HepG2 (cell line): ENCODE measurements around the gene NUDT6. TPM values are rescaled to one million over a fixed set of nuclear protein-coding genes. Genes with fewer than 3 reads are reported as not detected.

Experiments
- ATAC-seq: fragments of 200-7000 bp; cut with Tn5 transposase; 3 replicates; pipeline ENCODE4 v1.9.1; 2020; ENCODE audit warnings: mild to moderate bottlenecking, moderate library complexity
- BruUV-seq: library from RNA; stranded (reverse); fragments of 400-500 nt; replicated peaks from 2 replicates; lab custom pipeline; 2021; lab: Mats Ljungman, UMichigan
- CTCF ChIA-PET: fragments of 300-600 bp; formaldehyde crosslinking; extraction: SDS; loops from one replicate; lab custom pipeline; 2021; ENCODE audit warnings: low total read pairs, inconsistent platforms, low intra/inter-chr PET ratio; lab: Yijun Ruan, JAX
- POLR2A ChIA-PET: fragments of 350-600 bp; sonication (Branson Sonifier 250); formaldehyde crosslinking; loops from one replicate; lab custom pipeline; 2020; ENCODE audit warnings: antibody characterized with exemption, inconsistent platforms; lab: Yijun Ruan, JAX
- DNase-seq: peaks from one replicate; pipeline ENCODE4 v3.0.0-alpha.2; 2015; ENCODE audit warnings: low spot score
- FAIRE-seq: peaks from 3 replicates; lab custom pipeline; 2011; peaks lifted over from hg19 to GRCh38; lab: Jason Lieb, UNC
- H2AFZ ChIP-seq: one replicate; pipeline ENCODE4 v1.6.1; 2011; ENCODE audit warnings: low read length, inconsistent platforms
- H3K27ac ChIP-seq: fragments of 300-600 bp; 3 replicates; pipeline ENCODE4 v1.8.0; 2011; ENCODE audit warnings: mixed run types, mild to moderate bottlenecking, mixed read lengths, low read length, inconsistent platforms; ENCODE audit not compliant: insufficient read depth; ENCODE audit errors: extremely low read length
- H3K27me3 ChIP-seq, 2 experiments: fragments of 200-600 bp in 1 of 2; 2 replicates in 1 of 2; 3 replicates in 1 of 2; pipeline versions ENCODE4 v1.6.0 to v1.8.0; 2011; ENCODE audit warnings: low read length in 2 of 2, mild to moderate bottlenecking in 2 of 2, moderate library complexity in 2 of 2, inconsistent platforms in 1 of 2; ENCODE audit not compliant: insufficient read depth in 2 of 2, control insufficient read depth in 1 of 2
- H3K36me3 ChIP-seq, 2 experiments: fragments of 200-600 bp in 1 of 2; replicated peaks in 1 of 2; 2 replicates in 1 of 2; 3 replicates in 1 of 2; pipeline versions ENCODE4 v1.5.1 to v1.8.0; 2011; ENCODE audit warnings: low read length in 2 of 2, inconsistent platforms in 1 of 2; ENCODE audit not compliant: insufficient read depth in 2 of 2, control insufficient read depth in 1 of 2
- H3K4me1 ChIP-seq: 2 replicates; pipeline ENCODE4 v1.5.1; 2012; ENCODE audit warnings: low read length, inconsistent platforms; ENCODE audit not compliant: insufficient read depth
- H3K4me2 ChIP-seq: 2 replicates; pipeline ENCODE4 v1.6.0; 2011; ENCODE audit warnings: low read depth, low read length, inconsistent platforms
- H3K4me3 ChIP-seq, 3 experiments: fragments of 200-600 bp in 1 of 3; sonication (generic), shearing (Covaris generic) in 1 of 3; replicated peaks in 1 of 3; 2 replicates each; pipeline ENCODE4 v1.5.1; 2011 to 2016; ENCODE audit warnings: low read length in 3 of 3, inconsistent platforms in 2 of 3, low read depth in 2 of 3, mild to moderate bottlenecking in 2 of 3, control low read depth in 1 of 3, mixed read lengths in 1 of 3; ENCODE audit not compliant: insufficient read depth in 1 of 3
- H3K79me2 ChIP-seq: one replicate; pipeline ENCODE4 v1.6.1; 2011; ENCODE audit warnings: low read length, inconsistent platforms; ENCODE audit not compliant: insufficient read depth
- H3K9ac ChIP-seq: 2 replicates; pipeline ENCODE4 v1.6.0; 2011; ENCODE audit warnings: mild to moderate bottlenecking, low read depth, low read length, inconsistent platforms; ENCODE audit not compliant: insufficient read depth
- H3K9me3 ChIP-seq: 2 replicates; pipeline ENCODE4 v1.5.1; 2012; ENCODE audit warnings: mild to moderate bottlenecking, low read length
- H4K20me1 ChIP-seq: 2 replicates; pipeline ENCODE4 v1.6.0; 2011; ENCODE audit warnings: inconsistent platforms, mild to moderate bottlenecking, low read length, moderate library complexity; ENCODE audit not compliant: insufficient read depth
- ATF4 ChIP-seq, 2 experiments: fragments of 450-650 bp in 1 of 2; sonication (generic) in 1 of 2; formaldehyde crosslinking; IDR thresholded peaks; 2 replicates each; pipeline versions ENCODE4 v1.5.0 to v1.8.0; 2020 to 2022; ENCODE audit warnings: mild to moderate bottlenecking in 1 of 2, missing genetic modification reagents in 1 of 2
- EP300 ChIP-seq, 3 experiments: sonication (generic) in 1 of 3; formaldehyde crosslinking in 1 of 3; IDR thresholded peaks; 2 replicates each; pipeline versions ENCODE4 v1.5.1 to v1.6.1; 2011 to 2020; ENCODE audit warnings: low read depth in 2 of 3, low read length in 2 of 3, borderline replicate concordance in 1 of 3, improper control_type of control experiment in 1 of 3, mild to moderate bottlenecking in 1 of 3, missing genetic modification reagents in 1 of 3, moderate library complexity in 1 of 3
- HDAC1 ChIP-seq: sonication (generic); formaldehyde crosslinking; IDR thresholded peaks from 2 replicates; pipeline ENCODE4 v1.5.1; 2020; ENCODE audit warnings: mild to moderate bottlenecking, missing genetic modification reagents
- MAF1 ChIP-seq: sonication (generic); formaldehyde crosslinking; IDR thresholded peaks from 2 replicates; pipeline ENCODE4 v1.5.0; 2020; ENCODE audit warnings: missing genetic modification reagents, borderline replicate concordance
- MEIS1 ChIP-seq: sonication (generic); formaldehyde crosslinking; IDR thresholded peaks from 2 replicates; pipeline ENCODE4 v1.9.0; 2021; ENCODE audit warnings: mild to moderate bottlenecking, missing genetic modification reagents, moderate library complexity, borderline replicate concordance
- MLLT10 ChIP-seq: sonication (generic); formaldehyde crosslinking; IDR thresholded peaks from 2 replicates; pipeline ENCODE4 v1.4.0; 2020; ENCODE audit warnings: missing genetic modification reagents
- NFE2L1 ChIP-seq: sonication (generic); formaldehyde crosslinking; IDR thresholded peaks from 2 replicates; pipeline ENCODE4 v1.4.0; 2020; ENCODE audit warnings: missing genetic modification reagents, mild to moderate bottlenecking, borderline replicate concordance
- NR3C1 ChIP-seq: sonication (generic); formaldehyde crosslinking; IDR thresholded peaks from 2 replicates; pipeline ENCODE4 v1.4.0; 2020; ENCODE audit warnings: missing genetic modification reagents
- PPARG ChIP-seq: conservative IDR thresholded peaks from 2 replicates; pipeline ENCODE4 v1.6.1; 2016; ENCODE audit warnings: missing biosample characterization, missing genetic modification reagents
- PRDM10 ChIP-seq: sonication (generic); formaldehyde crosslinking; IDR thresholded peaks from 2 replicates; pipeline ENCODE4 v1.4.0; 2020; ENCODE audit warnings: low read depth, missing genetic modification reagents
- PRDM4 ChIP-seq: sonication (generic); formaldehyde crosslinking; IDR thresholded peaks from 2 replicates; pipeline ENCODE4 v1.9.0; 2021; ENCODE audit warnings: missing genetic modification reagents, borderline replicate concordance
- ZKSCAN1 ChIP-seq: fragments of 150-350 bp; IDR thresholded peaks from 2 replicates; pipeline ENCODE4 v1.6.1; 2014; ENCODE audit warnings: low read length
- ZNF326 ChIP-seq: sonication (generic); formaldehyde crosslinking; IDR thresholded peaks from 2 replicates; pipeline ENCODE4 v1.4.0; 2020; ENCODE audit warnings: missing genetic modification reagents, borderline replicate concordance
- WGBS: methylation state at CpG from one replicate; pipeline ENCODE4 v1.1.6; 2017; ENCODE audit warnings: low lambda C conversion rate; 5-methylcytosine and 5-hydroxymethylcytosine counted together
- in situ Hi-C: cut with HindIII; loops from 2 replicates; pipeline ENCODE4 v1.10.0; 2017; ENCODE audit warnings: low pct_unique_long_range_greater_than_20kb; ENCODE audit not compliant: extremely low pct_ligation_motif_present
- intact Hi-C: fragments of 100-400 bp; cut with micrococcal nuclease; formaldehyde crosslinking; loops from one replicate; pipeline ENCODE4 v1.10.0; 2022; ENCODE audit not compliant: unreplicated experiment
- polyA plus RNA-seq, 8 experiments: library from polyadenylated mRNA; depleted of rRNA in 3 of 8; stranded (reverse) in 7 of 8; unstranded in 1 of 8; fragments of >200 nt; fragmentation: Illumina TruSeq in 4 of 8; extraction: Trizol in 4 of 8; gene quantifications; 2 replicates each; pipeline versions ENCODE4 v1.2.1 to v1.2.3, GENCODE V29; 2011 to 2016; ENCODE audit warnings: low read depth in 4 of 8, missing spikeins in 1 of 8, mixed read lengths in 1 of 8; ENCODE audit not compliant: insufficient read depth in 1 of 8
- total RNA-seq, 5 experiments: library from RNA; depleted of rRNA; stranded (reverse); fragments of >200 nt; fragmentation: Illumina TruSeq; extraction: Trizol; gene quantifications; 2 replicates each; pipeline ENCODE4 v1.2.3, GENCODE V29; 2016; ENCODE audit warnings: low read depth in 1 of 5
- TF ChIP-seq, protein P1 (sequence below): sonication (generic); formaldehyde crosslinking; IDR thresholded peaks from 2 replicates; pipeline ENCODE4 v1.5.0; 2020; ENCODE audit warnings: missing genetic modification reagents

Gene NUDT6
- total and polyA plus RNA-seq, 2 of the 13 experiments (the other 11 are each of a cell fraction or from before 2014, with no cell fraction given), result 4.8 to 8.3 TPM

- no peak overlapping the region for H2AFZ ChIP-seq
- ATAC-seq (no peak), FAIRE-seq (no peak), DNase-seq (no peak)
- intact Hi-C loops (no loop called here), in situ Hi-C loops (no loop called here)
- 0 out of 5 replicates have a peak, but pooled peaks cover 0 to 7% of the 10 kb centered on the region in 2 experiments for H3K36me3 ChIP-seq
- no peaks in the 10 kb centered on the region for H3K9me3 ChIP-seq
- H3K4me2 ChIP-seq, result no peak overlapping the region
- ChIA-PET CTCF (no interaction called here), POLR2A (no interaction called here)
- H3K27me3 ChIP-seq, result no peaks in the 10 kb centered on the region
- BruUV-seq, result no TSS peak
- H4K20me1 ChIP-seq, result no peaks in the 10 kb centered on the region
- 88% methylated on average over 1 of the region's 1 CpG for WGBS
- H3K9ac ChIP-seq, result no peak overlapping the region
- no peaks in the 10 kb centered on the region for H3K79me2 ChIP-seq
- H3K27ac ChIP-seq, result no peak overlapping the region
- no peak overlapping the region for H3K4me3 ChIP-seq
- no peaks in the 10 kb centered on the region for H3K4me1 ChIP-seq
- TF ChIP-seq PRDM4 (CRISPR knock-in tag) (no peak), MEIS1 (CRISPR knock-in tag) (no peak), NFE2L1 (no peak), PRDM10 (CRISPR knock-in tag) (no peak), EP300 (IDR thresholded peaks at IDR 0.05; ENCODE audit: low read depth in 2 of 2, low read length in 2 of 2) (no peak), EP300 (CRISPR knock-in tag; IDR thresholded peaks at IDR 0.05; ENCODE audit: borderline replicate concordance) (no peak), MLLT10 (CRISPR knock-in tag) (no peak), HDAC1 (CRISPR knock-in tag) (no peak), PPARG (CRISPR knock-in tag) (no peak), ZKSCAN1 (no peak), ZNF326 (CRISPR knock-in tag) (no peak), MAF1 (CRISPR knock-in tag) (no peak), NR3C1 (CRISPR knock-in tag) (no peak), ATF4 (CRISPR knock-in tag; IDR thresholded peaks at IDR 0.05) (no peak)
- TF ChIP-seq, protein P1, sequence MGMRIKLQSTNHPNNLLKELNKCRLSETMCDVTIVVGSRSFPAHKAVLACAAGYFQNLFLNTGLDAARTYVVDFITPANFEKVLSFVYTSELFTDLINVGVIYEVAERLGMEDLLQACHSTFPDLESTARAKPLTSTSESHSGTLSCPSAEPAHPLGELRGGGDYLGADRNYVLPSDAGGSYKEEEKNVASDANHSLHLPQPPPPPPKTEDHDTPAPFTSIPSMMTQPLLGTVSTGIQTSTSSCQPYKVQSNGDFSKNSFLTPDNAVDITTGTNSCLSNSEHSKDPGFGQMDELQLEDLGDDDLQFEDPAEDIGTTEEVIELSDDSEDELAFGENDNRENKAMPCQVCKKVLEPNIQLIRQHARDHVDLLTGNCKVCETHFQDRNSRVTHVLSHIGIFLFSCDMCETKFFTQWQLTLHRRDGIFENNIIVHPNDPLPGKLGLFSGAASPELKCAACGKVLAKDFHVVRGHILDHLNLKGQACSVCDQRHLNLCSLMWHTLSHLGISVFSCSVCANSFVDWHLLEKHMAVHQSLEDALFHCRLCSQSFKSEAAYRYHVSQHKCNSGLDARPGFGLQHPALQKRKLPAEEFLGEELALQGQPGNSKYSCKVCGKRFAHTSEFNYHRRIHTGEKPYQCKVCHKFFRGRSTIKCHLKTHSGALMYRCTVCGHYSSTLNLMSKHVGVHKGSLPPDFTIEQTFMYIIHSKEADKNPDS (CRISPR knock-in tag), result no peak
Measured at GRCh38 chr4:122896270-122896669, 26.1 kb downstream of the NUDT6 start.
